CD4-positive, alpha-beta T cell treated with Interleukin-1 beta for 1 hour (primary cell): Measurements from ENCODE around the gene SLC35A5.

Experiments used
- DNase-seq, 2 donors: peaks; one replicate each; pipeline ENCODE4 v3.0.0-alpha.2; 2020 to 2022

Gene SLC35A5

DNA sequence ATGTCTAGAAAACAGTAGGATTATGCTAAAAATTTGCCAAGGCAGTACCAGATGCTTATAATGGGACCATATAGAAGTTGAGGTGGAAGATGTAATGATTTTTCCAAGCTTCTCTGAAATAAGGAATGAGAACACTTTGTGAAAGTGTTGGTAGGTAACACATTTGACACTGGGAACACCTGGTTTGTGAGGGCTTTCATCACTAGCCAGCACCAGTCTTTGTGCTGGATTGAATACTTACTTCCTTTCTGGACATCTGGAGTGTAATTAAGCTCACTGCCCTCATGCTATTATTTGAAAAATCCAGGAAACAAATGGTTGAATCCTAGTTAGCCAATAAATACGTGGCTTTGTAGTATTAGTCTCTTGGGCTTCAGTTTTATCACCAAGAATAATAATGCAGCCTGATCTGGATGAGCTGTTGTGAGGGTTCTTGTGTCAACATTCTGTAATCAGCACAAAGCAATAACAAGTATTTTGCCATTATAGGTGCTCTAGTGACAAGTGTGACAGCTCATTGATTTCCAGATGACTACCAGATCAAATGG lies 66.1 kb downstream of the SLC35A5 start:
- no peak for DNase-seq

DNA sequence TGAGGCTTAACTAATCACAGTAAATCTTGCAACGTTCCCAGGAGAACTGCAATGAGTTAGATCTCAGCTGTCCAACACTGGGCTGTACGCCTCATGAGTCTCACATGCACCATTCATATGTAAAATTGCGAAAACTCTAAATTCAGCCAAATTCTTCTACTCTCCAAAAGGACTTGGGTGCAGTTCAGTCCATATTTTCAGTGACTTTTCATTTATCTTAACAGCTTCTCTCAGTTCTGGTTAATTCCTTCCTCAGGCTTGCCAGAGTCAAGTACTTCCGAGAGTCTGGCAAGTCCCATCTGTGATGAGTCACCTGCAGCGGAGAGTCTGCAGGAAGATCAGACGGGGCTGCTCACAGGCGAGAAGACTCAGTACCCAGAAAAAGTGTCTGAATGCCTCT lies 67.6 kb downstream of the SLC35A5 start:
- DNase-seq: no peak

DNA sequence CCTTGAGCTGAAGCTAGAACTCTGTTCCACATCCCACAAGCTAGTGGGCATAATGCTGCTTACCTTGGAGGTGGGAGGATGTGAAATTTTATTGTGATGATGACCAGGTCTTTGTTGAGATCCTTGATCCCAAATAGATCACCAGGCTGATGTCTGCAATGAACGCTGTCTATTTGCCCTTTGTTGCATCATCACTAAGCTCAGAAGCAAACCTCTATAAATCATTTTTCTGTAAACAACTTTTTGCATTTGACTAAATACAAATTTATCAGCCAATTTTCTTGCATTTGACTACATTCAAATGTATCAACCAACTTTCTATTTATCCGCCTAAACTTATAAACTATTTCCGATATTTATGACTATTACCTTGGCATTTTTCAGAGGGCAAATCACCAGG lies 69.4 kb downstream of the SLC35A5 start:
- DNase-seq: no peak

DNA sequence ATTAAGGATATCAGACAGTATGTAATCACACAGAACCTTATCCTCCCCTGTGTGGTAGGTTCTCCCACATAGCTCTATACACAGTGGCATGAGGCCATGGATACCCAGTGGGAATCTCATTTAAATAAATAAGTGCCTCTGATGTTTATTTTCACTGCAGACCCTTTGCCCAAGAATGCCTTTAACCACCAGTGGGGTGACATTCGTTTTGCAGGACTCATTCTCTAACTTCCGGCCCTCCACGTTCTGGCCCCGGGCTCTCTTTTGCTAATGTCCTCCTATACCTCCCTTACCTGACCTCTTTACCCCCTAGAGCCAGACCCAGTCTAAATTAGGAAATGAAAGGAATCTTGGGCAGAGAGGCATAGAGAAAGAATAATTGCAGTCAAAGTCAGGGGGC lies 70.8 kb downstream of the SLC35A5 start:
- DNase-seq: no peak

DNA sequence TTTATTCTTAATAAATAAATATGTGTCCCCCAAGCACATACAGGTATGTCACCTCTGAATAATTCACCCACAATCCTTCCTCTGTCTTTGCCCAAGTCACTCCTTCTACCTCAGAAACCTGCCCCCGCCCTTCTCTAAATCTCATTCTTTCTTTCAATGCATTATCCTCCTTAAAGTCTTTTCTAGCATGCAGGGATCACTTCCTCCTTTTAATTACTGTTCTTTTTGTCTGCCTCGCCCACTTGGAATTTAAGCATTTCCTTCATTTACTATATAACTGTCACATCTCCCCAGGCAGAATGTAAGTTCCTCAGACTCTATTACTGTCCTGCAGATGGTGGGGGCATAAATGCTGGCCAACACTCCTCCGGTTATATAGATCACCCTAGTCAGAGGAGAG lies 71.3 kb downstream of the SLC35A5 start:
- no peak for DNase-seq

DNA sequence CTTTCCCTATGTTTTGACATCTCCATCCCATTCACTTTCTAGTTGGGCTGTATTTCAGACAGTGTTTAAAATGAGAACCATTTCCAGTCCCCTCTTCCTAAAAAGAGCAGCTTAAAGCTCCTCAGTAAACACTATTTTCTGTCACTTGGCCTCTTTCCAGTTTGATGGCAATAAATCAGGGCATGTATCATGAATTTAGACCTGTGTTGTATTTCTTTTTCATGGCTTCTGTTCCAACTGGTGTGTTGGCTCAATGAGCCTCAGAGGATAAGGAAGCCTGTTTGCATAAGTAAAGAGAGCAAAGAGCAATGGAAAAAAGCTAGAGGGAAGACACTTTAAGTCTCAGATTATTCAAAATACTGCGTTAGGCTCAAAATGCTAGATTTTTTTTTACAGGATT lies 71.9 kb downstream of the SLC35A5 start:
- no peak for DNase-seq

DNA sequence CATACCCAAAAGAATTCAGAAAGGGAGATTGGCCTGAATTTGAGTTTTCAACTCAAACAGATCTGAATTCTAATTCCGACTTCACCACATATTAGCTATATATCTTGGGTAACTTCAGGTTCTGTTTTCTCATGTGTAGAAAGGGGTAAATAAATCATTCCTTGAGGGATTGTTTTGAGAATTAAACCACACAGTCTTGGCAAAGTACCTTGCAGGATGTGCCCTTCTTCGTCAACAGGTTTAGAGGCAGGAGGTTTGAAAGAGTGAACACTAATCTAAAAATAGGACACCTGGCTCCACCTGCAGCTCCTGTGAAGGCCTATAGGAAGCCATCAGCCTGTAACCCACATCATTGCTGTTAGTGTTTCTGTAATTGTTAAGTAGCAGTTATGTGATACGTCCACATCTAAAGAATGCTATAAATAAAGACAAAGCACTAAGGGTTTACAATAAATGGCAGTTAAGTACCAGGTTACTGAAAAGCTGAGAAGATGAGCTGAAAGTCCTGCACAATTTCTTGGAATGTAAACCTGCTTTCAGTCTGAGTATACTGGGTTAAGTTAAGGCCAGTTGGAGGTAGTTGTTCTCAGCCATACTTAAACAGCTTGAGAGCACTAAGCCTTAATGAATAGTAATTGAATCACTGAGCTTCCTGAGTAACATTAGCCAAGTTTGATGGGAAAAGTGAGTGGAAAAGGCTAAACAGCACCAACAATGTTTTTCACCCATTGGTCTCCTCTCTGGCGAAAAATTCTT lies 73.1 kb downstream of the SLC35A5 start:
- no peak for DNase-seq
